ENCODE results near the gene STK40. TPM values are rescaled to one million over a fixed set of nuclear protein-coding genes. Genes with fewer than 3 reads are reported as not detected.

Gene STK40
- total RNA-seq, 2 donors from 2014 or later = 60.3 to 61.5 TPM

- peak within 1 kb of the TSS; percentile 87 for H3K4me3 ChIP-seq
- no peak for TF ChIP-seq CTCF (IDR thresholded peaks at IDR 0.05)
- no peaks in the 10 kb centered on the region for H3K9me3 ChIP-seq
- H3K4me1 ChIP-seq (ENCODE audit: control insufficient read depth in 1 of 2, low read depth in 2 of 2) = peaks cover 8 to 22% of the 10 kb centered on the region in 2 donors
- peak; percentile 42 for ATAC-seq (ENCODE audit: insufficient number of reproducible peaks, low FRiP score, low read depth)
- H3K27ac ChIP-seq = peak within 1 kb of the TSS; percentile 84 to 90
- H3K36me3 ChIP-seq = peaks cover 16% of the 10 kb centered on the region
- peak; percentile 84 for DNase-seq (ENCODE audit: low spot score)
- no peaks in the 10 kb centered on the region for H3K27me3 ChIP-seq (replicated peaks; ENCODE audit: insufficient read depth)
These were observed 11.9 kb upstream of the STK40 start, which contains the start of gene LSM10 for GRCh38 chr1:36397378-36398230. Gene LSM10, minus strand, starts transcription at chr1:36397908. Its CDS starts 3,779 bp downstream, at chr1:36394129.

GRCh38 chr1:36397083-36397377, 11.3 kb upstream of the STK40 start:
- no peak for TF ChIP-seq CTCF (IDR thresholded peaks at IDR 0.05)
- DNase-seq (ENCODE audit: low spot score) (no peak), ATAC-seq (ENCODE audit: insufficient number of reproducible peaks, low FRiP score, low read depth) (no peak)
- H3K36me3 ChIP-seq = peaks cover 20% of the 10 kb centered on the region
- peaks cover 8 to 22% of the 10 kb centered on the region in 2 donors for H3K4me1 ChIP-seq (ENCODE audit: control insufficient read depth in 1 of 2, low read depth in 2 of 2)
- no peaks in the 10 kb centered on the region for H3K9me3 ChIP-seq
- peak overlapping the region; percentile 84 to 90 for H3K27ac ChIP-seq
- H3K27me3 ChIP-seq (replicated peaks; ENCODE audit: insufficient read depth) = no peaks in the 10 kb centered on the region
- peak overlapping the region; percentile 87 for H3K4me3 ChIP-seq

- TF ChIP-seq CTCF (IDR thresholded peaks at IDR 0.05) = no peak
- Histone ChIP-seq H3K9me3 (no peaks in the 10 kb centered on the region), H3K4me3 (peak overlapping the region; percentile 87), H3K36me3 (peaks cover 26% of the 10 kb centered on the region), H3K4me1 (ENCODE audit: control insufficient read depth in 1 of 2, low read depth in 2 of 2) (peaks cover 8 to 22% of the 10 kb centered on the region in 2 donors), H3K27ac (peak overlapping the region in 1 of 2 donors; percentile 84), H3K27me3 (replicated peaks; ENCODE audit: insufficient read depth) (no peaks in the 10 kb centered on the region)
- no peak for ATAC-seq (ENCODE audit: insufficient number of reproducible peaks, low FRiP score, low read depth)
- DNase-seq (ENCODE audit: low spot score) = no peak
These were observed 10.6 kb upstream of the STK40 start for GRCh38 chr1:36396359-36396758.

GRCh38 chr1:36393686-36394085, 8.0 kb upstream of the STK40 start:
- TF ChIP-seq CTCF (IDR thresholded peaks at IDR 0.05) = no peak
- no peak overlapping the region for H3K27ac ChIP-seq
- peaks cover 8 to 35% of the 10 kb centered on the region in 2 donors for H3K4me1 ChIP-seq (ENCODE audit: control insufficient read depth in 1 of 2, low read depth in 2 of 2)
- H3K36me3 ChIP-seq = peaks cover 28% of the 10 kb centered on the region
- H3K4me3 ChIP-seq = no peak overlapping the region
- ATAC-seq (ENCODE audit: insufficient number of reproducible peaks, low FRiP score, low read depth) (no peak), DNase-seq (ENCODE audit: low spot score) (no peak)
- no peaks in the 10 kb centered on the region for H3K27me3 ChIP-seq (replicated peaks; ENCODE audit: insufficient read depth)
- H3K9me3 ChIP-seq = no peaks in the 10 kb centered on the region

- TF ChIP-seq CTCF (IDR thresholded peaks at IDR 0.05) = no peak
- no peak overlapping the region for H3K4me3 ChIP-seq
- H3K4me1 ChIP-seq (ENCODE audit: control insufficient read depth in 1 of 2, low read depth in 2 of 2) = peaks cover 8 to 37% of the 10 kb centered on the region in 2 donors
- no peak for ATAC-seq (ENCODE audit: insufficient number of reproducible peaks, low FRiP score, low read depth)
- H3K27me3 ChIP-seq (replicated peaks; ENCODE audit: insufficient read depth) = no peaks in the 10 kb centered on the region
- DNase-seq (ENCODE audit: low spot score) = no peak
- no peaks in the 10 kb centered on the region for H3K9me3 ChIP-seq
- no peak overlapping the region for H3K27ac ChIP-seq
- peaks cover 28% of the 10 kb centered on the region for H3K36me3 ChIP-seq
These were observed 7.1 kb upstream of the STK40 start for GRCh38 chr1:36392836-36393235.

Measured in thoracic aorta (tissue), 2 donors.